Endothelial cell (in vitro differentiated cells): Measurements from ENCODE around the gene IMP3. TPM values are rescaled to one million over a fixed set of nuclear protein-coding genes. Genes with fewer than 3 reads are reported as not detected.

Source experiments
- DNase-seq: peaks from one replicate; pipeline ENCODE4 v3.0.0; 2021; ENCODE audit warnings: low spot score
- H3K27ac Mint-ChIP-seq: one replicate; pipeline ENCODE4 v1.8.0; 2021; ENCODE audit warnings: mixed read lengths, inconsistent platforms; ENCODE audit not compliant: unreplicated experiment
- H3K27me3 Mint-ChIP-seq: one replicate; pipeline ENCODE4 v1.8.0; 2021; ENCODE audit warnings: mild to moderate bottlenecking, moderate library complexity, mixed read lengths, inconsistent platforms; ENCODE audit not compliant: unreplicated experiment
- H3K36me3 Mint-ChIP-seq: one replicate; pipeline ENCODE4 v1.8.0; 2021; ENCODE audit warnings: mild to moderate bottlenecking, low read depth, mixed read lengths, inconsistent platforms; ENCODE audit not compliant: unreplicated experiment
- H3K4me1 Mint-ChIP-seq: one replicate; pipeline ENCODE4 v1.8.0; 2021; ENCODE audit warnings: mild to moderate bottlenecking, mixed read lengths, inconsistent platforms; ENCODE audit not compliant: unreplicated experiment
- H3K4me3 Mint-ChIP-seq: one replicate; pipeline ENCODE4 v1.8.0; 2021; ENCODE audit warnings: mild to moderate bottlenecking, mixed read lengths, inconsistent platforms; ENCODE audit not compliant: unreplicated experiment
- H3K9me3 Mint-ChIP-seq: one replicate; pipeline ENCODE4 v1.8.0; 2021; ENCODE audit warnings: mixed read lengths, inconsistent platforms; ENCODE audit not compliant: unreplicated experiment
- CTCF ChIP-seq: fragments of 200-600 bp; sonication (generic); IDR thresholded peaks from one replicate; pipeline ENCODE4 v1.5.0; 2021; ENCODE audit warnings: antibody characterized with exemption; ENCODE audit not compliant: unreplicated experiment
- total RNA-seq: library from RNA; stranded (reverse); fragmentation: NEBNext Ultra II Directional; extraction: Animal tissue kit (Norgen Biotek cat#: 25700); gene quantifications from one replicate; pipeline ENCODE4 v1.2.1, GENCODE V29; 2021; ENCODE audit not compliant: unreplicated experiment

Gene IMP3
- total RNA-seq, 1 donor from 2014 or later: 33.5 TPM

GRCh38 chr15:75597667-75598341 is 42.2 kb downstream of the IMP3 start:
- Mint-ChIP-seq H3K4me1 (peaks cover 21% of the 10 kb centered on the region), H3K36me3 (peaks cover 30% of the 10 kb centered on the region), H3K9me3 (no peaks in the 10 kb centered on the region), H3K27me3 (peaks cover 4% of the 10 kb centered on the region), H3K27ac (no peak overlapping the region), H3K4me3 (no peak overlapping the region)
- TF ChIP-seq CTCF: peak; percentile 57
- DNase-seq: peak; percentile 20

GRCh38 chr15:75596703-75597345 is 43.2 kb downstream of the IMP3 start:
- H3K9me3 Mint-ChIP-seq: no peaks in the 10 kb centered on the region
- H3K27me3 Mint-ChIP-seq: peaks cover 4% of the 10 kb centered on the region
- peaks cover 33% of the 10 kb centered on the region for H3K36me3 Mint-ChIP-seq
- peaks cover 21% of the 10 kb centered on the region for H3K4me1 Mint-ChIP-seq
- no peak overlapping the region for H3K4me3 Mint-ChIP-seq
- H3K27ac Mint-ChIP-seq: no peak overlapping the region
- DNase-seq: no peak
- no peak for TF ChIP-seq CTCF

- peaks cover 19% of the 10 kb centered on the region for H3K4me1 Mint-ChIP-seq
- H3K27me3 Mint-ChIP-seq: peaks cover 4% of the 10 kb centered on the region
- no peak overlapping the region for H3K4me3 Mint-ChIP-seq
- no peak for DNase-seq
- peaks cover 34% of the 10 kb centered on the region for H3K36me3 Mint-ChIP-seq
- TF ChIP-seq CTCF: no peak
- H3K27ac Mint-ChIP-seq: no peak overlapping the region
- H3K9me3 Mint-ChIP-seq: no peaks in the 10 kb centered on the region
Observed at GRCh38 chr15:75594276-75594675, 45.7 kb downstream of the IMP3 start.

- no peak for DNase-seq
- H3K27ac Mint-ChIP-seq: no peak overlapping the region
- no peaks in the 10 kb centered on the region for H3K9me3 Mint-ChIP-seq
- peak overlapping the region; percentile 14 for H3K4me3 Mint-ChIP-seq
- TF ChIP-seq CTCF: no peak
- H3K4me1 Mint-ChIP-seq: peaks cover 2% of the 10 kb centered on the region
- H3K36me3 Mint-ChIP-seq: peaks cover 20% of the 10 kb centered on the region
- no peaks in the 10 kb centered on the region for H3K27me3 Mint-ChIP-seq
Observed at GRCh38 chr15:75591655-75592364, 48.2 kb downstream of the IMP3 start.

- no peaks in the 10 kb centered on the region for H3K27me3 Mint-ChIP-seq
- H3K36me3 Mint-ChIP-seq: peaks cover 7% of the 10 kb centered on the region
- no peaks in the 10 kb centered on the region for H3K4me1 Mint-ChIP-seq
- H3K9me3 Mint-ChIP-seq: no peaks in the 10 kb centered on the region
- no peak overlapping the region for H3K4me3 Mint-ChIP-seq
- no peak for TF ChIP-seq CTCF
- DNase-seq: no peak
- no peak overlapping the region for H3K27ac Mint-ChIP-seq
Observed at GRCh38 chr15:75590239-75590638, 49.8 kb downstream of the IMP3 start.
